OCI-LY1 (cell line): Measurements from ENCODE around the gene IL1RN.
"Not testable (repeated sequence)": the region's sequence is repeated elsewhere in the genome, so short reads cannot be mapped to it uniquely, and the experiment has no call there.

Source experiments
- EZH2 ChIP-seq: fragments of 200-600 bp; sonication (generic), shearing (Covaris generic); IDR thresholded peaks from 2 replicates; pipeline ENCODE4 v1.8.0; 2017; ENCODE audit warnings: borderline replicate concordance, mixed run types, mild to moderate bottlenecking, antibody characterized with exemption, low read length, moderate library complexity, mixed read lengths
- TF ChIP-seq, protein P1 (sequence below): fragments of 200-600 bp; sonication (generic), shearing (Covaris generic); IDR thresholded peaks from 2 replicates; pipeline ENCODE4 v1.5.1; 2017; ENCODE audit warnings: mild to moderate bottlenecking, antibody characterized with exemption, low read length, moderate library complexity, mixed read lengths

DNA sequence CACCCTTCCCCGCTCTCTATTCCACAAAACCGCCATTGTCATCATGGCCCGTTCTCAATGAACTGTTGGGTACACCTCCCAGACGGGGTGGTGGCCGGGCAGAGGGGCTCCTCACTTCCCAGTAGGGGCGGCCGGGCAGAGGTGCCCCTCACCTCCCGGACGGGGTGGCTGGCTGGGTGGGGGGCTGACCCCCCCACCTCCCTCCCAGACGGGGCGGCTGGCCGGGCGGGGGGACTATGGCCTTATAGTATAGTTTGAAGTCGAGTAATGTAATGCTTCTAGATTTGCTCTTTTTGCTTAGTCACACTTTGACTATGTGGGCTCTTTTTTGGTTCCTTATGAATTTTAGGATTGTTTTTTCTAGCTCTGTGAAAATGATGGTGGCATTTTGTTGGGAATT, 31.1 kb upstream of the IL1RN start:
- TF ChIP-seq, protein P1, sequence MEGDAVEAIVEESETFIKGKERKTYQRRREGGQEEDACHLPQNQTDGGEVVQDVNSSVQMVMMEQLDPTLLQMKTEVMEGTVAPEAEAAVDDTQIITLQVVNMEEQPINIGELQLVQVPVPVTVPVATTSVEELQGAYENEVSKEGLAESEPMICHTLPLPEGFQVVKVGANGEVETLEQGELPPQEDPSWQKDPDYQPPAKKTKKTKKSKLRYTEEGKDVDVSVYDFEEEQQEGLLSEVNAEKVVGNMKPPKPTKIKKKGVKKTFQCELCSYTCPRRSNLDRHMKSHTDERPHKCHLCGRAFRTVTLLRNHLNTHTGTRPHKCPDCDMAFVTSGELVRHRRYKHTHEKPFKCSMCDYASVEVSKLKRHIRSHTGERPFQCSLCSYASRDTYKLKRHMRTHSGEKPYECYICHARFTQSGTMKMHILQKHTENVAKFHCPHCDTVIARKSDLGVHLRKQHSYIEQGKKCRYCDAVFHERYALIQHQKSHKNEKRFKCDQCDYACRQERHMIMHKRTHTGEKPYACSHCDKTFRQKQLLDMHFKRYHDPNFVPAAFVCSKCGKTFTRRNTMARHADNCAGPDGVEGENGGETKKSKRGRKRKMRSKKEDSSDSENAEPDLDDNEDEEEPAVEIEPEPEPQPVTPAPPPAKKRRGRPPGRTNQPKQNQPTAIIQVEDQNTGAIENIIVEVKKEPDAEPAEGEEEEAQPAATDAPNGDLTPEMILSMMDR = not testable (repeated sequence)
- not testable (repeated sequence) for TF ChIP-seq EZH2
